Fibroblast of lung (primary cell): Measurements from ENCODE around the gene TSPYL4.

ENCODE experiments used
- CTCF ChIP-seq, 2 donors: IDR thresholded peaks in 1 of 2; conservative IDR thresholded peaks in 1 of 2; 1 replicate in 1 of 2; 2 replicates in 1 of 2; pipeline ENCODE4 v1.5.1; 2011 to 2012; ENCODE audit warnings: low read length in 2 of 2, control low read depth in 1 of 2, inconsistent platforms in 1 of 2, low read depth in 1 of 2, mild to moderate bottlenecking in 1 of 2
- EZH2 ChIP-seq: IDR thresholded peaks from 2 replicates; pipeline ENCODE4 v1.5.1; 2012; ENCODE audit warnings: low read length, control low read depth, mild to moderate bottlenecking; ENCODE audit errors: missing control alignments

- no peak for TF ChIP-seq CTCF (conservative IDR thresholded peaks at IDR 0.05 in 1 of 2, IDR thresholded peaks at IDR 0.05 in 1 of 2; ENCODE audit: low read depth in 1 of 2, low read length in 2 of 2)
- no peak for TF ChIP-seq EZH2
These were observed at the start of gene TSPYL4 for GRCh38 chr6:116253505-116254296.
